HG03378 (cell line): ENCODE results near the gene TMEM116.
A peak's percentile ranks its signal among the peaks of the same experiment; 100 is the strongest.
"Not testable (repeated sequence)": the region's sequence is repeated elsewhere in the genome, so short reads cannot be mapped to it uniquely, and the experiment has no call there.

Source experiments
- ATAC-seq: cut with Tn5 transposase; IDR thresholded peaks from one replicate; pipeline ENCODE4 v1.9.1; 2021; ENCODE audit warnings: mild to moderate bottlenecking, moderate library complexity; ENCODE audit not compliant: unreplicated experiment

TMEM116 gene

GRCh38 chr12:112010415-112011344 lies 2.3 kb downstream of the TMEM116 start:
- ATAC-seq: no peak

- not testable (repeated sequence) for ATAC-seq
Observed at GRCh38 chr12:112009596-112009995, 3.4 kb downstream of the TMEM116 start.

GRCh38 chr12:112008918-112009317 lies 4.0 kb downstream of the TMEM116 start:
- ATAC-seq: no peak

- ATAC-seq: no peak
Observed at GRCh38 chr12:112007945-112008344, 5.0 kb downstream of the TMEM116 start.

GRCh38 chr12:112005419-112006395 lies 7.3 kb downstream of the TMEM116 start:
- ATAC-seq: no peak

GRCh38 chr12:112004041-112004440 lies 8.9 kb downstream of the TMEM116 start:
- ATAC-seq: no peak

GRCh38 chr12:112001576-112001975 lies 11.4 kb downstream of the TMEM116 start:
- ATAC-seq: no peak

GRCh38 chr12:112000820-112001219 lies 12.1 kb downstream of the TMEM116 start:
- ATAC-seq: no peak

- not testable (repeated sequence) for ATAC-seq
Observed at GRCh38 chr12:111999129-111999528, 13.8 kb downstream of the TMEM116 start.

- ATAC-seq: no peak
Observed at GRCh38 chr12:111998015-111998414, 14.9 kb downstream of the TMEM116 start.

GRCh38 chr12:111997300-111997699 lies 15.7 kb downstream of the TMEM116 start:
- ATAC-seq: no peak

GRCh38 chr12:111995782-111996480 lies 17.0 kb downstream of the TMEM116 start:
- ATAC-seq: no peak

GRCh38 chr12:111994211-111995111 lies 18.5 kb downstream of the TMEM116 start:
- ATAC-seq: peak; percentile 61

GRCh38 chr12:111993292-111994150 lies 19.4 kb downstream of the TMEM116 start:
- peak; percentile 49 for ATAC-seq

- ATAC-seq: no peak
Observed at GRCh38 chr12:111992464-111992863, 20.5 kb downstream of the TMEM116 start.

- no peak for ATAC-seq
Observed at GRCh38 chr12:111991946-111992345, 21.0 kb downstream of the TMEM116 start.

GRCh38 chr12:111991535-111991934 lies 21.4 kb downstream of the TMEM116 start:
- ATAC-seq: no peak

GRCh38 chr12:111984820-111985219 lies 28.1 kb downstream of the TMEM116 start:
- ATAC-seq: no peak

- ATAC-seq: no peak
Observed at GRCh38 chr12:111981987-111982386, 31.0 kb downstream of the TMEM116 start.
